ENCODE measurements around the gene GOLGA7B. TPM values are rescaled to one million over a fixed set of nuclear protein-coding genes. Genes with fewer than 3 reads are reported as not detected.

The GOLGA7B gene
- total and polyA plus RNA-seq, 2 donors (not counting 1 experiment from before 2014, with no cell fraction given): 0.01 TPM; not detected in 1

DNA sequence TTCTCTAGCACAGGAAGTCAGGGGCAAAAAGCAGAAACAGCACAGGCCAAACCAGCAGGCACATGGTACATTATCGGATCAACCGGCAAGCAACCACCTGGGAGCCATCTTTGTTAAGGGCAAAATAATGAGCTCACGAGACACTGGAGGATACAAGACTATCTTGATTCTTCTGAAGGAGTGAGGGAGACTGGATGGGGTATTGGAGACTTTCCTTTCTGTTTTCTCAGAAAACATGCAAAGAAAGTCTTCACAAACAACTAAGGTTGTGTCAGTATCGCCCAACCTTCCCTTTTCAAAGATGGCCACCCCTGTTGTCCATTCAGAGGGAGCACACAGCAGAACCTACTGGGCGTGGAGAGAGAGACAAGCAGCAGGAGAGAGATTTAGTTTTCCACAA is 29.6 kb downstream of the GOLGA7B start:
- Histone ChIP-seq H4K20me1 (ENCODE audit: control insufficient read depth, insufficient read depth, low read length, poor library complexity, severe bottlenecking) (no peaks in the 10 kb centered on the region), H3K9ac (ENCODE audit: low read length) (no peak overlapping the region), H3K4me1 (ENCODE audit: control insufficient read depth in 2 of 2, insufficient read depth in 2 of 2, low read length in 2 of 2) (no peaks in the 10 kb centered on the region), H3K9me3 (ENCODE audit: control extremely low read depth in 1 of 3, control insufficient read depth in 2 of 3, insufficient read depth in 1 of 3, low read length in 2 of 3) (no peaks in the 10 kb centered on the region), H3K36me3 (replicated peaks in 1 of 2; ENCODE audit: control extremely low read depth in 1 of 2, control insufficient read depth in 1 of 2, extremely low read depth in 1 of 2, insufficient read depth in 2 of 2, low read length in 1 of 2) (no peaks in the 10 kb centered on the region), H2AFZ (ENCODE audit: insufficient read depth, low read depth, low read length, poor library complexity, severe bottlenecking) (no peak overlapping the region), H3K27ac (ENCODE audit: low read length in 2 of 2) (no peak overlapping the region), H3K79me2 (ENCODE audit: control insufficient read depth, insufficient read depth, low read length) (no peaks in the 10 kb centered on the region), H3K27me3 (replicated peaks in 1 of 4; ENCODE audit: control extremely low read depth in 1 of 4, control insufficient read depth in 3 of 4, insufficient read depth in 4 of 4, low read length in 3 of 4) (no peaks in the 10 kb centered on the region), H3K4me3 (ENCODE audit: control extremely low read depth in 1 of 5, extremely low read depth in 1 of 5, insufficient read depth in 1 of 5, low read depth in 2 of 5, low read length in 4 of 5) (no peak overlapping the region), H3K4me2 (replicated peaks; ENCODE audit: low read depth, low read length, poor library complexity, severe bottlenecking) (no peak overlapping the region)
- Mint-ChIP-seq H3K27me3 (peaks cover 13% of the 10 kb centered on the region), H3K4me3 (no peak overlapping the region), H3K4me1 (no peaks in the 10 kb centered on the region), H3K27ac (no peak overlapping the region), H3K9me3 (ENCODE audit: insufficient read depth) (no peaks in the 10 kb centered on the region)
- DNase-seq (no peak), ATAC-seq (ENCODE audit: low read depth) (no peak)
- intact Hi-C loops (cut with micrococcal nuclease): no loop called here
- CTCF ChIA-PET: no interaction called here
- POLR2A ChIA-PET: no interaction called here
- TF ChIP-seq, protein P1, sequence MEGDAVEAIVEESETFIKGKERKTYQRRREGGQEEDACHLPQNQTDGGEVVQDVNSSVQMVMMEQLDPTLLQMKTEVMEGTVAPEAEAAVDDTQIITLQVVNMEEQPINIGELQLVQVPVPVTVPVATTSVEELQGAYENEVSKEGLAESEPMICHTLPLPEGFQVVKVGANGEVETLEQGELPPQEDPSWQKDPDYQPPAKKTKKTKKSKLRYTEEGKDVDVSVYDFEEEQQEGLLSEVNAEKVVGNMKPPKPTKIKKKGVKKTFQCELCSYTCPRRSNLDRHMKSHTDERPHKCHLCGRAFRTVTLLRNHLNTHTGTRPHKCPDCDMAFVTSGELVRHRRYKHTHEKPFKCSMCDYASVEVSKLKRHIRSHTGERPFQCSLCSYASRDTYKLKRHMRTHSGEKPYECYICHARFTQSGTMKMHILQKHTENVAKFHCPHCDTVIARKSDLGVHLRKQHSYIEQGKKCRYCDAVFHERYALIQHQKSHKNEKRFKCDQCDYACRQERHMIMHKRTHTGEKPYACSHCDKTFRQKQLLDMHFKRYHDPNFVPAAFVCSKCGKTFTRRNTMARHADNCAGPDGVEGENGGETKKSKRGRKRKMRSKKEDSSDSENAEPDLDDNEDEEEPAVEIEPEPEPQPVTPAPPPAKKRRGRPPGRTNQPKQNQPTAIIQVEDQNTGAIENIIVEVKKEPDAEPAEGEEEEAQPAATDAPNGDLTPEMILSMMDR (IDR thresholded peaks at IDR 0.05): no peak
- WGBS (ENCODE audit: insufficient coverage): 94% methylated on average over 3 of the region's 5 CpGs

- Mint-ChIP-seq H3K4me1 (no peaks in the 10 kb centered on the region), H3K4me3 (no peak overlapping the region), H3K27ac (no peak overlapping the region), H3K9me3 (ENCODE audit: insufficient read depth) (no peaks in the 10 kb centered on the region), H3K27me3 (peaks cover 9% of the 10 kb centered on the region)
- no peak for DNase-seq
- POLR2A ChIA-PET: no interaction called here
- CTCF ChIA-PET: no interaction called here
- Histone ChIP-seq H3K27ac (ENCODE audit: low read length in 2 of 2) (no peak overlapping the region), H3K4me3 (ENCODE audit: control extremely low read depth in 1 of 5, extremely low read depth in 1 of 5, insufficient read depth in 1 of 5, low read depth in 2 of 5, low read length in 4 of 5) (no peak overlapping the region), H3K36me3 (replicated peaks in 1 of 2; ENCODE audit: control extremely low read depth in 1 of 2, control insufficient read depth in 1 of 2, extremely low read depth in 1 of 2, insufficient read depth in 2 of 2, low read length in 1 of 2) (no peaks in the 10 kb centered on the region), H3K27me3 (replicated peaks in 1 of 4; ENCODE audit: control extremely low read depth in 1 of 4, control insufficient read depth in 3 of 4, insufficient read depth in 4 of 4, low read length in 3 of 4) (no peaks in the 10 kb centered on the region), H4K20me1 (ENCODE audit: control insufficient read depth, insufficient read depth, low read length, poor library complexity, severe bottlenecking) (no peaks in the 10 kb centered on the region), H3K79me2 (ENCODE audit: control insufficient read depth, insufficient read depth, low read length) (no peaks in the 10 kb centered on the region), H2AFZ (ENCODE audit: insufficient read depth, low read depth, low read length, poor library complexity, severe bottlenecking) (no peak overlapping the region), H3K9me3 (ENCODE audit: control extremely low read depth in 1 of 3, control insufficient read depth in 2 of 3, insufficient read depth in 1 of 3, low read length in 2 of 3) (no peaks in the 10 kb centered on the region), H3K4me1 (ENCODE audit: control insufficient read depth in 2 of 2, insufficient read depth in 2 of 2, low read length in 2 of 2) (no peaks in the 10 kb centered on the region), H3K9ac (ENCODE audit: low read length) (no peak overlapping the region), H3K4me2 (replicated peaks; ENCODE audit: low read depth, low read length, poor library complexity, severe bottlenecking) (no peak overlapping the region)
- 95% methylated on average over 10 of the region's 10 CpGs for WGBS (ENCODE audit: insufficient coverage)
- TF ChIP-seq, protein P1 (IDR thresholded peaks at IDR 0.05): no peak
- no peak for TF ChIP-seq EZH2 (IDR thresholded peaks at IDR 0.05; ENCODE audit: borderline replicate concordance, insufficient read depth, low read depth, low read length, poor library complexity, severe bottlenecking)
- no peak for ATAC-seq (ENCODE audit: low read depth)
- intact Hi-C loops (cut with micrococcal nuclease): no loop called here
Observed at GRCh38 chr10:97880109-97880508, 30.5 kb downstream of the GOLGA7B start.

Data from B cell (primary cell).